Endothelial cell (in vitro differentiated cells): ENCODE measurements around the gene CIC. TPM values are rescaled to one million over a fixed set of nuclear protein-coding genes. Genes with fewer than 3 reads are reported as not detected.

Experiments used
- DNase-seq: peaks from one replicate; pipeline ENCODE4 v3.0.0; 2021; ENCODE audit warnings: low spot score
- H3K27ac Mint-ChIP-seq: one replicate; pipeline ENCODE4 v1.8.0; 2021; ENCODE audit warnings: mixed read lengths, inconsistent platforms; ENCODE audit not compliant: unreplicated experiment
- H3K27me3 Mint-ChIP-seq: one replicate; pipeline ENCODE4 v1.8.0; 2021; ENCODE audit warnings: mild to moderate bottlenecking, moderate library complexity, mixed read lengths, inconsistent platforms; ENCODE audit not compliant: unreplicated experiment
- H3K36me3 Mint-ChIP-seq: one replicate; pipeline ENCODE4 v1.8.0; 2021; ENCODE audit warnings: mild to moderate bottlenecking, low read depth, mixed read lengths, inconsistent platforms; ENCODE audit not compliant: unreplicated experiment
- H3K4me1 Mint-ChIP-seq: one replicate; pipeline ENCODE4 v1.8.0; 2021; ENCODE audit warnings: mild to moderate bottlenecking, mixed read lengths, inconsistent platforms; ENCODE audit not compliant: unreplicated experiment
- H3K4me3 Mint-ChIP-seq: one replicate; pipeline ENCODE4 v1.8.0; 2021; ENCODE audit warnings: mild to moderate bottlenecking, mixed read lengths, inconsistent platforms; ENCODE audit not compliant: unreplicated experiment
- H3K9me3 Mint-ChIP-seq: one replicate; pipeline ENCODE4 v1.8.0; 2021; ENCODE audit warnings: mixed read lengths, inconsistent platforms; ENCODE audit not compliant: unreplicated experiment
- CTCF ChIP-seq: fragments of 200-600 bp; sonication (generic); IDR thresholded peaks from one replicate; pipeline ENCODE4 v1.5.0; 2021; ENCODE audit warnings: antibody characterized with exemption; ENCODE audit not compliant: unreplicated experiment
- long read RNA-seq: library from polyadenylated mRNA; unstranded; transcript quantifications from one replicate; pipeline ENCODE4 v2.0.0, GENCODE V29; 2020; ENCODE audit not compliant: unreplicated experiment
- total RNA-seq: library from RNA; stranded (reverse); fragmentation: NEBNext Ultra II Directional; extraction: Animal tissue kit (Norgen Biotek cat#: 25700); gene quantifications from one replicate; pipeline ENCODE4 v1.2.1, GENCODE V29; 2021; ENCODE audit not compliant: unreplicated experiment

Gene CIC
- 85.7 TPM for total RNA-seq
- long read RNA-seq, partial matches to known transcripts: 2 of 4 reads
- long read RNA-seq, other reads (novel, unspliced or antisense): 1 of 4 reads

GRCh38 chr19:42268704-42269477 is at the start of gene CIC:
Gene CIC (plus strand): TSS chr19:42269252. CDS start chr19:42271784, 2,532 bp downstream.
- Mint-ChIP-seq H3K9me3 (no peaks in the 10 kb centered on the region), H3K4me3 (no peak within 1 kb of the TSS), H3K4me1 (peaks cover 28% of the 10 kb centered on the region), H3K36me3 (peaks cover 6% of the 10 kb centered on the region), H3K27me3 (peaks cover 2% of the 10 kb centered on the region), H3K27ac (peak within 1 kb of the TSS; percentile 90)
- DNase-seq: peak; percentile 99
- TF ChIP-seq CTCF: no peak

- no peak for TF ChIP-seq CTCF
- H3K27ac Mint-ChIP-seq: peak within 1 kb of the TSS; percentile 95
- H3K36me3 Mint-ChIP-seq: peaks cover 29% of the 10 kb centered on the region
- H3K4me3 Mint-ChIP-seq: peak within 1 kb of the TSS; percentile 100
- DNase-seq: peak; percentile 96
- no peaks in the 10 kb centered on the region for H3K9me3 Mint-ChIP-seq
- peaks cover 20% of the 10 kb centered on the region for H3K27me3 Mint-ChIP-seq
- peaks cover 34% of the 10 kb centered on the region for H3K4me1 Mint-ChIP-seq
These were observed 49.0 kb upstream of the CIC start, which contains the start of gene ZNF526 for GRCh38 chr19:42219812-42220750. Gene ZNF526 (plus strand): TSS chr19:42220312. CDS start chr19:42224404, 4,092 bp downstream.

- no peak for DNase-seq
- peaks cover 31% of the 10 kb centered on the region for H3K4me1 Mint-ChIP-seq
- peaks cover 29% of the 10 kb centered on the region for H3K36me3 Mint-ChIP-seq
- H3K27me3 Mint-ChIP-seq: peaks cover 20% of the 10 kb centered on the region
- no peak for TF ChIP-seq CTCF
- H3K4me3 Mint-ChIP-seq: peak overlapping the region; percentile 100
- H3K27ac Mint-ChIP-seq: peak overlapping the region; percentile 80
- H3K9me3 Mint-ChIP-seq: no peaks in the 10 kb centered on the region
These were observed 48.3 kb upstream of the CIC start for GRCh38 chr19:42220751-42221097.

- no peak overlapping the region for H3K27ac Mint-ChIP-seq
- peaks cover 33% of the 10 kb centered on the region for H3K36me3 Mint-ChIP-seq
- H3K4me3 Mint-ChIP-seq: peak overlapping the region; percentile 80
- H3K9me3 Mint-ChIP-seq: no peaks in the 10 kb centered on the region
- DNase-seq: no peak
- peaks cover 9% of the 10 kb centered on the region for H3K27me3 Mint-ChIP-seq
- peaks cover 13% of the 10 kb centered on the region for H3K4me1 Mint-ChIP-seq
- no peak for TF ChIP-seq CTCF
These were observed 43.9 kb upstream of the CIC start for GRCh38 chr19:42224940-42225717.
